Adrenal gland (tissue), 5 donors: Measurements from ENCODE around the gene TDRD12.
"Not testable (repeated sequence)": the region's sequence is repeated elsewhere in the genome, so short reads cannot be mapped to it uniquely, and the experiment has no call there.

Source experiments
- CTCF ChIP-seq, 6 experiments: fragments of 450-650 bp in 4 of 6; fragments of 200-600 bp in 2 of 6; sonication (generic) in 1 of 6; IDR thresholded peaks; 1 replicate in 5 of 6; 2 replicates in 1 of 6; pipeline versions ENCODE4 v1.5.1 to v1.8.0; 2016 to 2021; ENCODE audit warnings: antibody characterized with exemption in 6 of 6, mild to moderate bottlenecking in 2 of 6, moderate library complexity in 1 of 6
- POLR2A ChIP-seq, 2 donors: fragments of 450-650 bp; IDR thresholded peaks; one replicate each; pipeline ENCODE4 v1.6.1; 2017; ENCODE audit warnings: antibody characterized with exemption in 2 of 2, mild to moderate bottlenecking in 2 of 2, moderate library complexity in 1 of 2
- donor health status: DM: no; HTN: no; CAD: no.

GRCh38 chr19:32832094-32832493, 112.5 kb downstream of the TDRD12 start:
- TF ChIP-seq CTCF, POLR2A (IDR thresholded peaks at IDR 0.05): not testable (repeated sequence)
